ENCODE results near the gene ETV6. TPM values are rescaled to one million over a fixed set of nuclear protein-coding genes. Genes with fewer than 3 reads are reported as not detected.

Gene ETV6
- total RNA-seq, 1 donor from 2014 or later: 23.4 TPM

GRCh38 chr12:11645391-11645790 lies 4.1 kb upstream of the ETV6 start:
- no peak for ATAC-seq

GRCh38 chr12:11648514-11649412 lies 711 bp upstream of the ETV6 start:
- peak; percentile 76 for ATAC-seq

DNA sequence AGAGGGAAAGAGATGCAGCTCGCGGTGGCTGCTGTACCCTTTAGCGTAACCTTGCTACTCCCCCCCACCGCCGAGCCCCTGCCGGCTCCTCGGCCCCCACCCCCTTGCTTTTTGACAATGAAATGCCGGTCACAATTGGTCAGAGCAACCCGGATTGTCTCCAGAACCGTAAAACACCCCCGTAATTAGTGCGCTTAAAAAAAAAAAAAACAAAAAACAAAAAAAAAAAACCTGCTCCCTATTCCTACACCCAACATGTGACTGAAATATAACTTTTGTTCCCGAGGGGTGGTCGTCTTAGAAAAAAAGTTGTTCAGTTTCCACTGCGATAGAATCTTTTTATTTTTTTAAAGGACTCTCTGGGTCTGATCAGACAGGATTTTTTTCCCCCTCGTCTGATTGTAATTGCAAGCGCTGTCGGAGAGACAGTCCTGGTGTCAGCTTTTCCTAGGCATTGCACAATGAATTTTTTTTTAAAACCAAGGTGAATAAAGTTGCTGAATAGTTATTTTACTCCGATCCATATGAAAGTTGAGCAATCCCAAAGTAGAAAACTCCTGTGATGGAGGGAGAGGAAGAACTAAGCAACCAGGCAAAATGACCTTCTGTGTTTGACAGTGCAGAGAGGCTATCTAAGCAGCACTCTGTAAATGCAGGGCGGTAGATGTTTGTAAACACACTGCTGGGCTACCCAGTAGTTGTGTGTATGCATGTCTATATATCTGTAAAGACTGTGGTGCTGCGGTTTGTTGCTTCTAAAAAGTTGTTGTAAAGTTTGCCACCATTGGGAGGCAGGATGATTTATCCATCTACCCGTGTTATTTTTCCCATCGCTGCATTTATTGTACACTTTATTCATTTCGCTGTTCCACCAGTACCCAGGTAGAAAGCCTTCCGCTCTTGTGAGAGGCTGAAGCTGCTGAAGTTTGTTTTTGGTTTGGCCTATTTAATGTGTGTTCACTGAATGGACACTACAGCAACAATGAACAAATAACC lies 1.1 kb downstream of the ETV6 start:
- peak; percentile 8 for ATAC-seq

- no peak for ATAC-seq
These were observed 1.9 kb downstream of the ETV6 start for GRCh38 chr12:11651381-11651780.

DNA sequence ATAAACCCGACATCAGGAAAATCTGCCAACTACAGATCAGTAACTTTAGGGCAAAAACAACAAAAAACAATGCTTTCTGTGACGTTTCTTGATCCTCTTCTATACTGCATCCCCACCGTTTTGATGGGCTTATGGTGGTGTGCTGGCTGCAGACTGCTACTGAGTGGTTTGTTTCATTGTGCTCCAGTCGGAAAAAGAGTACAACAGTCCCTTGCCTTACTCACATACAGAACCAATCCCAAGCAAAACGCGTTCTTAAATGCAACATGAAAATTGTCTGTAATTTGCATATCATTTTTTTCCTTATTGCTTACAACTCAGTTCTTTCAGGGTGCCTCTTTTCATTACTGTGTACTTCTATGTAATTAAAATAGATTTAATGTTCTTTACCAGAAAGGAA lies 2.3 kb downstream of the ETV6 start:
- no peak for ATAC-seq

- no peak for ATAC-seq
These were observed 3.0 kb downstream of the ETV6 start for GRCh38 chr12:11652351-11653040.

DNA sequence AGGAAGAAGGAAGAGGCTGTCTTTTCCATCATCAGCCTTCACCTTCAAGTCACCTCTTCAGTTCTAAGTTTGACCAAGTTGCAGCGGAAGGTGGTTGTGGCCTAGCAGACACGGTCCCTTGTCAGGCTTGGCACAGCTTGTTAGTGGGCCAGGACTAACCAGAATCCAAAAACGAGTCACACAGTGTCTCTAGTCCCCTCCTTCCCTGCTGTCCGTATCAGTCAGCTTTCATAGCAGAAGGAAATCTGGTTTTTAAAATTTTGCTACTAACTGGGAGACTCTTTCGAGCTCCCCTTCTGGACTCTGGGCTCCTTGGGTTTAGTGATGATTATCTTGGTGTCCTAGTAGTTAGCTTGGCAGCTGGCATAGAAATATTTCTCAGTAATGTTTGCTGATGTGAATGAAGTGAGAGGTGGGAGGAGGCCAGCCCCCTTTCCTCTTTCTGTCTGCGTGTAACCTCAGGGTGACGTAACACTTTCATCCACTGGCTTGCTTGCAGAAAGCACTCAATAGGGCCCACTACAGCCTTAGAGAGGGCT lies 3.8 kb downstream of the ETV6 start:
- ATAC-seq: no peak

DNA sequence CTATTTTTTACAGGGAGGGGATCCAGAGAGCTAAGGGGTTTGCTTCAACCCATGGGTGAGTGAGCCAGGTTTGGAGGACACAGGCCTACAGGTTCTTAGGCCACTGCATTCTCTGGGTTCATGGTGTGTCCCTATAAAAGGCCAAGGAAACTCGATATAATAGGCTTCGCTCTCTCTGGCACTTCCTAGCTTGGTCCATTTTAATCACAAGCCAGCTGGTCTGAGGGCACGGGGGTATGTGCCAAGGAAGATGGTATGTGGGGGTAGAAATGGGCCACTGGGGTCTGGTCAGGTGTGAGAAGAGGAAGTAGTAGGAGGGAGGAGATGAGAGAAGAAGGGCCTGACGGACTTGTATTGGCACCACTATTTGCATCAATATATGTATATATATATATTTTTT lies 4.9 kb downstream of the ETV6 start:
- no peak for ATAC-seq

DNA sequence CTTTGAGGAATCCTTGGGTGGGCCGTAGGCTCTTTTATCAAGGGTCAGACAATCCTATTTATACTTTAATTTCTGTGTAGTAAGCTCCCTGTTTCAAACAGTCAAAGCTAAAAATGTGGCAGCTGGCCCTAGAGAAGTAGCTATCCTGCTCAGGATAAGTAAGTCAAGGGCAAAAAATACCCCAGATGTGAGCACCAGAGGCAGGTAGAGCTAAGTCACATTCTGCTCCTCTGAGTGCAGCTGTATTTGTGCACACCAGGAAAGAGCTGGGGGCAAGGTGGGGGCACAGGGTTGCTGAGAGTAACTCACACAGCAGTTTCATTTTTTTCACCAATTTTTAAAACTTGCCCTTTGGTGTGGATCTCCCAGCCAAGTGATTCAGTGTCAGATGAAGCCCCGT lies 5.3 kb downstream of the ETV6 start:
- no peak for ATAC-seq

DNA sequence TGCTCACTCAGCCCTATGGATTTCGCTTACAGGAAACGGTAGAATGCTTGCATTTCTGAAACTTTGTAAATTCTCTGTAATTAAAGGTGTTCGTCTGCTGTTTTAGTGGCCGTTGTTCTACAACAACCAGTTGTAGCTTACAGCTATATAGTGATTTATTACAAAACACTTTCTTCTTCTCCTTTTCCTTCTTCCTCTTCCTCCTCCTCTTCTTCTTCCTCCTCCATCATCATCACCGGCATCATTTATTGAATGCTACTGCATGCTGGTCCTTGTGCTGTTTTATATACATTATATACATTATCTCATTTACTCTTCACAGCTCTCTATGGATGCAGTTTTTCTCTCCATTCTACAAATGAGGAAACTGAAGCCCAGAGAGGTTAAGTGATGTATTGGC lies 6.4 kb downstream of the ETV6 start:
- ATAC-seq: no peak

DNA sequence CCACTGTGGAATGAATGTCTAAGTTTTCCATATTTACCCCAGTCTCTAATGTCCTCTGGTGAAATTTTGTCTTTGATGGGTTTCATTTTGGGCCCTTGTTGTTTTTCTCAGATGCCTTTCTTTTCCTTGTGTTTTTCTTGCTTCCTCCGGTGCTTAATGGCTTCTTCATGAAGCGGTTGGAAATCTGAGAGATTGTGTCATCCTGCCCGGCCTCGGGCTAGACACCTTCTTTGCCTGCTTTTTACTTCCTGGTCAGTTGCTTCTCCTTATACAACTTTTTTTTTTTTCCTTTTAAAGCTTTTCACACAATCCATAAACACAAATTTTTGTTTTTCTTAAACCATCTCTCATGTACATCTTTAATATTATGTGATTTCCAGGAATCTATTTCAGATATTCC lies 7.1 kb downstream of the ETV6 start:
- no peak for ATAC-seq

- ATAC-seq: no peak
These were observed 8.0 kb downstream of the ETV6 start for GRCh38 chr12:11657511-11657910.

- no peak for ATAC-seq
These were observed 9.3 kb downstream of the ETV6 start for GRCh38 chr12:11658791-11659190.

- ATAC-seq: no peak
These were observed 11.2 kb downstream of the ETV6 start for GRCh38 chr12:11660624-11661023.

DNA sequence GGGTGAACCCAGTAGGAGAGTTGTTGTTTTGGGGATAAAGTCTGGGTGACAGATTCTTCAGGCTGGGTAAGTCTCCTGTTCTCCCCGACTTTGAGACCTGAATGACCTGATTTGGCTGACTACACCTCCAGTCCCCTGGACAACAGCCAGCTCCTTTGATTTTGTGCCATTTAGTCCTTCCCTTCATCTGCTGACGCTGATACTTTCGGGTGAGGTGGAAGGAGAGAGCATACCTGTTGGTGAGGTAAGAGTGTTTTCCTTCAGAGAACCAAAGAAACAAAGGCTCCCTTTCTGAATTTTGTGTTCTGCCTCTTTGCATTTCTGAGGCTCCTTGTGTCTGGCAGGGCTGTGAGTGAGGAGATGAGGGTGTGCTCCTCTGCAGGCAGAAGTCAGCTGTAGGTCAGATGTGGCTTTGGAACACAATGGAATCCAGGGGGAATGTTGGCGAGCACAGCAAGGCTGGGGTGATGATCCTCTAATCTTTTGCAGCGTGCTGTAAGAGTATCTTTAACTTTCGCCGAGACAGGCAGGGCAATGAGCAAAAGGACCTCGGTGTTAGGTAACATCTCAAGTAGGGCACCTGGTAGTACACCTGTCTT lies 12.1 kb downstream of the ETV6 start:
- peak; percentile 91 for ATAC-seq

DNA sequence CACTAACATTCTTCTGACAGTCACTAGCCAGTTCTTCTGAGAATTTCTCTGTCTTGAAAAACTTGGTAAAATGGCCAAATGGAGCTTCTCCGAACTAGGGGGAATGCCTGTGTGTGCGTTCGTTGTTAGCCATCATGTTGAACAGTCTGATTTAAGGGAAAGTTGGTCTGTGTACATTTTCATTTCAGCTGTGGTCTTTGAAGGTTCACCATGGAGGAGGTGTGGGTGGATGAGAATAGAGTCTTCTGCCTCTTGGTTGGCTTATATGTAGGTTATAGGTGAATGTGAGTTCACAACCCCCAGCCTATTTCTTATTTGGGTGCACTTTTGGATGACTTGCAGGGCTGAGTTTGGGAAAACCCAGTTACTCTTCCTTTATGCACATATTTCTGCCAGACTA lies 12.9 kb downstream of the ETV6 start:
- no peak for ATAC-seq

DNA sequence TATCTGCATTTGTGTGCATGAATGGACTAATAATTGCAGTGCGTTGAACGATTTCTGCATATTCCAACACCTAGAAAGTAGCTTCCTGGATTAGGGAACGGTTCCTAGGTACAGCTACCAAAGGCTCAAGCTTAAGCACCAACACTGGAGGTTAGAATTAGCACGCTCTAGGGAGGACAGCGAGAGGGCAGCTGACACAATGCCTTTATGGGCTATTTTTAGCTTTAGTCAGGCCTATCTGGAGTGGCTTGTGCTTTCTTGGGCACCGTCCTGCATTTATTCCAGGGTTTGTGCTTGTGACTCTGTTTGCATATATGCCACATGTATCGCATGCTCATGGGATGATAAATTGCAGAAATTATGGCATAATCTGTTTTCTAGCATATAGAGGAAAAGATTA lies 13.7 kb downstream of the ETV6 start:
- ATAC-seq: no peak

GRCh38 chr12:11664101-11664500 lies 14.6 kb downstream of the ETV6 start:
- no peak for ATAC-seq

DNA sequence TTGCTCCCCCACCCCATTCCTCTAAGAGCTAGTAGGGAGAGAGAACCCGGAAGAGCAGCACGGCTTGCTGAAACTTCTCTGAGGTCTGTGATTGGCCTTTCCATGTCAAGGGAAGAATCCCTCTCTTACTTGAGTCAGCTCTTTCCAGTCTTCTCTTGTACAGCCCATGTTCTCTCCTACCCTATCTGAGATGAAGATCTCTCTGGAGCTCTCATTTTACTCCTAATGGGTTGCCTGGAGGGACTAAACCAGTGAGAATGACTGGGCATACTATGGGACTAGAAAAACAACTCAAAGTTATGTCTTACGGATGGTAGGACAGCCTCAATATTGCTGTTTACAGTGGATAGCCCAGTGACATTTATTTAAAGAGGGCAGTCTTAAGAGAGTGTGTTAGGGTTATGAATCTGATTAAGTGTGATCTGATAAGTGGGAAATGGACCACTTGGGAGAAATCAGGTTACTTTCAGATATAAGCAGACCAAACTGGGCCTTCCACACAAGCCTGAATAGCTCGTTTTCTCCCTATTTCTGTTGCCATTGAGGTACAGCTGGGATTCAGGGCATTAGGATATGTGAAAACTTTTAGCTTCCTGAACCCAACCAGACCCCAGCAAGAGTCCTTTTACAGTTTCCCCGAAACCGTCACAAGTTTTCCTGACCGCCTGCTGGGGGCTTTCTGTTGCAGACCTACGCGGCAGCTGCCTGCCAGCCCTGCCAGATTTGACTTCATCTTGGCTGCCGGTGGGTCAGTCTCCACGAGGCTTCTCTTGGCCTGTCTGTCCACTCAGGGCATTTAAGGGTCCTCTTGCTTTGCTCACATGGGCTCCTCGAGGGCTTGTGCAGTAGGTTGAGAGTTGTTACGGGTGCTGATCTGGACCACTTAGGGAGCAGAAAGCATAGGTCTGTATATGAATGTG lies 16.9 kb downstream of the ETV6 start:
- ATAC-seq: no peak

DNA sequence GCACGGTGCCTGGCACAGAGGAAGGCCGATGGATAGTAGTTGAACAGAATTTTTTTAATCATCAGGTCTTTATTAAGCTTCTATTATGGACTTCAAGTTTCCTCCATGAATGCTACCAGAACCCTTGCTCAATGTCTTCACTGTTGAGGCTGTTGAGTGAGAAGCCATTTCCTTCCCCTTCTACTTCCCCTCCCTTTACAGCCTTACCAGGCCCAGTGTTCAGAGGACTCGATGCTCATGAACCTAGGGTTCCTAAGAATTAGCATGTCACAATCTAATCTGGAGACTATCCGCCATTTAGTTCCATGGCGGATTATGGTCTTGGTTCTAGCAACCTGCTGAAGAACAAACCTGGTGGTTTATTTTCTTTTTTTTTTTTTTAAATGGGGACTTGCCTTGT lies 17.7 kb downstream of the ETV6 start:
- no peak for ATAC-seq

DNA sequence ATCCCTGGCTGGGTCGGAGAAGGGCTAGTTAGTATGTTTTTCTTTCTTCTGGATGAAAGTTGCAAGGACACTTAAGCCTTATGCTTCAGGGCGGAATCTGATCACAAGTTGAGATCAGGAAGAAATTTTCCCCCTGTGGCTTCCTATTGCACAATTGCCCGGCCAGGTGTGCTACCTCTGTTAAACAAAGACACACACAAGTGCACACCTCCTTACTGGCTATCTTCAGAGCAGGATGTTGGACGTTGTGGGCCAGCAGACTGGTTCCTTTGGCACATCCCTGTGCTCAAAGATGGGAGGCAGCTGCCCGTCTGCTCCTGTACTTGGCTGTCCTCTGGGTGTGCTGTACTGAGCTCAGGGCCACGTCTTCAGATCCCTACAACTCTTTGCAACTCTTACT lies 19.1 kb downstream of the ETV6 start:
- ATAC-seq: peak; percentile 31
